GM10248 (cell line): Measurements from ENCODE around the gene ULBP1.
A peak's percentile ranks its signal among the peaks of the same experiment; 100 is the strongest.
"Not testable (repeated sequence)": the region's sequence is repeated elsewhere in the genome, so short reads cannot be mapped to it uniquely, and the experiment has no call there.

ENCODE experiments used
- CTCF ChIA-PET: fragments of 300-600 bp; sonication (Branson Sonifier 250); formaldehyde crosslinking; extraction: SDS; loops from one replicate; lab custom pipeline; 2021; ENCODE audit warnings: antibody characterized with exemption; lab: Yijun Ruan, JAX
- POLR2A ChIA-PET: fragments of 350-650 bp; sonication (Branson Sonifier 250); formaldehyde crosslinking; extraction: SDS; loops from one replicate; lab custom pipeline; 2020; ENCODE audit warnings: antibody characterized with exemption; lab: Yijun Ruan, JAX
- DNase-seq: peaks from one replicate; pipeline ENCODE4 v3.0.0; 2012; ENCODE audit errors: extremely low spot score
- TF ChIP-seq, protein P1 (sequence below): IDR thresholded peaks from 2 replicates; pipeline ENCODE4 v1.5.1; 2012; ENCODE audit warnings: mild to moderate bottlenecking, low read depth; ENCODE audit errors: extremely low read depth, missing control alignments, control extremely low read depth

The ULBP1 gene

DNA sequence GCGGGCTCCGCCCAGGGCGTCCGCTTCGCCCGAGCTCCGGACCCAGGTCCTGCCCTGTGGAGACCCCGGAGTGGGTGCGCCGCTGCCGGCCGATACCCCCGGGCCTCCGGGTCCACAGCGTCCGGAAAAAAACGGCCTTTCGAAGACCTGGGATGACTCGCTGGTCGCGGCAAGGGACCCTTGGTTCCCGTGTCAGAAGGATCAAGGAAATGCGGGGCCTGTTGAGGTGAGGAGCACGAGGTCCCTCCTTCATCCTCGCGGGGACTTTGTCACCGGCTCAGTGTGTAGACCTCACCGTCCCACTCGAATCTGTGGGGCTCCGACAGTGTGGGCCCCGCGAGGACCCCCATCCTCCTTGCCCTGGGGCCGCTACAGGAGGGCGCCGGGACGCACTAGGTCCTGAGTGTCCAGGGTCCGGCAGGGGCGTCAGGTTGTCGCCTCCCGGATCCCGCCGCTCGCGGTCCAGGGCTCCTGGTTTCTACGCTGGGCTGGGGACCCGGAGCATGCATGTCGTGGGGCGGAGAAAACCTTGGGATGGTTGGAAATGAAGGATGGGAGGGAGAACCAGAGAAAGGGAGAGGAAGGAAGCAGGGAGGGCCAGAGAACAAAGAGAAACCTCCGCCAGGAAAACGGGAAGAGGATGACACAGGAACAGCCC, 51.0 kb downstream of the ULBP1 start:
- POLR2A ChIA-PET, CTCF ChIA-PET, DNase-seq: not testable (repeated sequence)

DNA sequence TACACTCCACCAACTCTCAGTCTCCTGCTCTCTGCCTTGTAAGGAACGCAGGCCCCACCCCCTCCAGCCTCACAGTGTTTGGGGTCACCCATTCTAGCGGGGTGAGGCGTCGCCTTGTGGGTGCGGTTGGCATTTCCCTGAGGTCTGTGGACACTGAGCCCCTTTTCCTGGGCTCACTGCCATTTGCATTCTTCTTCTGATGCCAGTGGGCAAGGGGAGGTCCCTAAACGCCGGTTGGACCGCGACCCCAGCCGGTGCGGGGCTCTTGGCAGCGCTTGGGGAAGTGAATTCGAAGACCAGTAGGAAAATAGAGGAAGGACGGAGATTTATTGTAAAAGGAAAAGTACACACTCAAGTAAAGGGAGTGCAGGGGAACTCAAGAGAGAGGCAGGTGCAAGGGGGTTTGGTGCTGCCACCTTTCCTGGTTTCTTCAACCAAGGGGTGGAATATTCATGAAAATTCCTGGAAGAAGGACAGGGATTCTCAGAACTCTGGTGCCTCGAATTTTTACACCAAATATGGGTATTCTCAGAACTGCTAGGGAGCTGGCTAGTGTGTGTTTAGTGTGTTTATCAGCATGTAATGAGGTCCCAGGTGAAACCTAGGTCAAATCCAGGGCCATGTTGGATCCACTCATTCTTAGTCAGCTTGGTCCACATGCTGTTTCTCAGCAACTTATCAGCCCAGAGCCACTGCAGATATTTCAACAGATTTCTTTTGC, 51.7 kb downstream of the ULBP1 start:
- POLR2A ChIA-PET, CTCF ChIA-PET, DNase-seq: not testable (repeated sequence)

DNA sequence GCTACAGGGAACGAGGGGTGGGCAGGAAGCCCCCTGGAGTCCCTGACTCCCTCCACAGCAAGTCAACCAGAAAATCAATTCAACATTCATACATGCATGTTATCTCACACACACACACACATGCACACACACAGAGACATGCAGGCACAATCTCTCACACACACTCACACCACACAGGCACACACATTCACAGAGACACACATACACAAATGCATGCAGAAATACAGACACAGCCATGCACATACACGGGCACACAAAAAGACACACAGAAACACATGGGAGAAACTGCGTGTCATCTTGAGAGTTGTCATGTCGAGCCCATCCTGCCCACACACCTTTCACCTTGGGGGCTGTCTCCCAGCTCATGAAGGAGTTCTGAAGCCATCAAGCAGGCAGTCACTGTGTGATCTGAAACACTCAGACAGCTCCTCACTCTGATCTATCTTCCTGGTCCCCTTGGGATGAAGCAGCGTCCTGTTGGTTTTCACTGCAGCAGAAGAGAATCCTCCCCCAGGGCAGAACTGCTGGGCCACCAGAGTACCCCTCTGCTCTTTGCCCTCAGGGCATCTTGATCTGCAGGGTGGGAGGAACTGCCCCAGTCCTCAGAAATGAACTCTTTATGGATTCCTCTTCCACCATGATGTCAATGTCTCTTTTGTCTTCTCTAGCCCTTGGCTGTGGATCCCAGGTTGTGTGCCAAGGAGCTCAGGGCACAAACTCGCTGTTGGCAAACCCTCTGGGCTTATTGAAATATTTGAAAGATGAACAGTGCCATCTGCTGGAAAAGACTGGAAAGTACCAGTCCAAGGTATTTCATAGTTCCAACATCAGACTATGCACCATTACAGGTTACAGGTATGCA, 52.8 kb downstream of the ULBP1 start:
- CTCF ChIA-PET: interaction anchor here (0.7 to 2.3 kb wide), 21 partner anchors 10 to 379 kb away, joined by 3 to 22 read pairs (median 4); no protein-coding TSS in a partner anchor
- peak; percentile 62 for DNase-seq
- TF ChIP-seq, protein P1, sequence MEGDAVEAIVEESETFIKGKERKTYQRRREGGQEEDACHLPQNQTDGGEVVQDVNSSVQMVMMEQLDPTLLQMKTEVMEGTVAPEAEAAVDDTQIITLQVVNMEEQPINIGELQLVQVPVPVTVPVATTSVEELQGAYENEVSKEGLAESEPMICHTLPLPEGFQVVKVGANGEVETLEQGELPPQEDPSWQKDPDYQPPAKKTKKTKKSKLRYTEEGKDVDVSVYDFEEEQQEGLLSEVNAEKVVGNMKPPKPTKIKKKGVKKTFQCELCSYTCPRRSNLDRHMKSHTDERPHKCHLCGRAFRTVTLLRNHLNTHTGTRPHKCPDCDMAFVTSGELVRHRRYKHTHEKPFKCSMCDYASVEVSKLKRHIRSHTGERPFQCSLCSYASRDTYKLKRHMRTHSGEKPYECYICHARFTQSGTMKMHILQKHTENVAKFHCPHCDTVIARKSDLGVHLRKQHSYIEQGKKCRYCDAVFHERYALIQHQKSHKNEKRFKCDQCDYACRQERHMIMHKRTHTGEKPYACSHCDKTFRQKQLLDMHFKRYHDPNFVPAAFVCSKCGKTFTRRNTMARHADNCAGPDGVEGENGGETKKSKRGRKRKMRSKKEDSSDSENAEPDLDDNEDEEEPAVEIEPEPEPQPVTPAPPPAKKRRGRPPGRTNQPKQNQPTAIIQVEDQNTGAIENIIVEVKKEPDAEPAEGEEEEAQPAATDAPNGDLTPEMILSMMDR: peak; percentile 55
- POLR2A ChIA-PET: no interaction called here

DNA sequence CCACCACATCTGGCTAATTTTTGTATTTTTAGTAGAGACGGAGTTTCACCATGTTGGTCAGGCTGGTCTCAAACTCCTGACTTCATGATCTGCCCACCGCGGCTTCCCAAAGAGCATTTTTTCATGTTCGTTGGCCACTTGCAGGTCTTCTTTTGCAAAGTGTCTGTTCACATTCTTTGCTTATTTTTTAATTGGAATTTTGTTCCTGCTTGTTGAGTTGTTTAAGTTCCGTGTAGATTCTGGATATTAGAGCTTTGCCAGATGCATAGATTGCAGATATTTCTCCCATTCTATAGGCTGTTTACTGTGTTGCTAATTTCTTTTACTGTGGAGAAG, 53.4 kb downstream of the ULBP1 start:
- CTCF ChIA-PET: interaction anchor here (0.9 to 2.5 kb wide), 17 partner anchors 10 to 191 kb away, joined by 3 to 22 read pairs (median 4); no protein-coding TSS in a partner anchor
- DNase-seq, POLR2A ChIA-PET: not testable (repeated sequence)

DNA sequence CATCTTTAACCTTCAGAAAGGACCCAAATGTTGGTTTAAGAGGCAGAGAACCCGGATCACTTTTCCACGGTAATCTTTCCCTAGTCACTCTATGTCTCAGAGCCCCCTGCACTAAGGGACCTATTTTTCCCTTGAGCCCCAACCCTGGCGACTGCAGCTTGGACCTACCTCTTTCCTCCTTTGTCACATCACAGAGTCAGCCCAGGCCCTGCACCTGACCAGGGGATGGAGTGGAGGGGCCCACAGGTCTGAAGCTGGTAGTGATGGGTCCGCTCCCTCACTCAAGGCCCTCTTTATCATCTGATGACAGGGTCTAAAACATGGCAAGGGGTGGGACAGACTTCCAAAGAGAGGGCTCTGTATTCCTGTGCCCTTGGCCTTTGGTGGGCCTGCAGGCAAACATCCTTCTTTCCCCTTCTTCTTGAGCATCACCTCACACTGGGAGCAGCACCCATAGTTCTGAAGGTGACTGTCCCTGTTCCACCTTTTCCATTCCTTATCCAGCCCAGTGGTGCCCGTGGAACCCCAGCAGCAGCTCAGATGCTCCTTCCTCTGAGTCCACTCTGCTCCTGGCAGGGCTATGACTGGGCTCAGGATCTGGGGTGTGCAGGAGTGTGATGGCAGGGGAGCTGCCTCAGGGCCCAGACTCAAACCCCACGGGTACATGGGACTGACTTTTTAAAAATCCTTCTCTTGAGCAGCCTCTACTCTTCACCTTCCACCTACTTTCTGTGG, 55.3 kb downstream of the ULBP1 start:
- POLR2A ChIA-PET: no interaction called here
- CTCF ChIA-PET: interaction anchor here (1.0 to 2.5 kb wide), 2 partner anchors 10 to 84 kb away, joined by 3 to 7 read pairs; no protein-coding TSS in a partner anchor
- DNase-seq: no peak
- TF ChIP-seq, protein P1: no peak

DNA sequence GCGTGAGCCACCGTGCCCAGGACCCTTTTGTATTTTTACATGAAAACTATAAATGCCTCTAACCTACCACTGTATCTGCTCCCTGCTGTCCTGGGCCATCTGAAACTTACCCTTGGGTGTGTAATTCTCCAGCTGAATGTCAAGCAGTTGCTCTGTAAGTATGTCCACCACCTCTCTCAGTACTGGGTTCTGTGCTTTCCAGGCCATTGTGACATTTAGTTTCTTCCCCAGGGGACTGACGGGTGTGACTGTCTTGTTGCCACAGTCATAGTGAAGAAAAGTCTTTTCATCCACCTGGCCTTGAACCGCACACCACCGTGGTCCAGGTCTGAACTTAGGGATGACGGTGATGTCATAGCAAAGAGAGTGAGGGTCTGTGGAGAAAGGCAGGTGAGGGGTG, 58.1 kb downstream of the ULBP1 start:
- CTCF ChIA-PET, POLR2A ChIA-PET, DNase-seq: not testable (repeated sequence)
